Caco-2 (cell line): ENCODE measurements around the gene PBRM1. TPM values are rescaled to one million over a fixed set of nuclear protein-coding genes. Genes with fewer than 3 reads are reported as not detected.

ENCODE experiments used
- BruUV-seq: library from RNA; stranded (reverse); fragments of 400-500 nt; replicated peaks from 2 replicates; lab custom pipeline; 2021; lab: Mats Ljungman, UMichigan
- CTCF ChIA-PET: fragments of 300-600 bp; sonication (Branson Sonifier 250); formaldehyde crosslinking; loops from one replicate; lab custom pipeline; 2022; ENCODE audit warnings: antibody characterized with exemption; lab: Charles Lee
- POLR2A ChIA-PET: fragments of 300-600 bp; sonication (Branson Sonifier 250); formaldehyde crosslinking; loops from one replicate; lab custom pipeline; 2022; ENCODE audit warnings: antibody characterized with exemption; lab: Charles Lee
- DNase-seq, 2 experiments: peaks; one replicate each; pipeline versions ENCODE4 v3.0.0 to v3.0.0-alpha.2; 2020 to 2022
- H3K27me3 ChIP-seq: replicated peaks from 2 replicates; pipeline ENCODE4 v1.6.0; 2011; ENCODE audit warnings: low read length; ENCODE audit not compliant: control insufficient read depth, insufficient read depth
- H3K36me3 ChIP-seq: 2 replicates; pipeline ENCODE4 v1.5.1; 2011; ENCODE audit warnings: low read length; ENCODE audit not compliant: control insufficient read depth, insufficient read depth
- H3K4me1 ChIP-seq: fragments of 250-450 bp; sonication (Bioruptor Pico); 2 replicates; pipeline ENCODE4 v1.5.1; 2020; ENCODE audit warnings: mild to moderate bottlenecking
- H3K4me3 ChIP-seq: 2 replicates; pipeline ENCODE4 v1.5.1; 2011; ENCODE audit warnings: low read depth, mild to moderate bottlenecking, control low read depth, low read length
- H3K9me3 ChIP-seq: fragments of 250-450 bp; sonication (Bioruptor Pico); 2 replicates; pipeline ENCODE4 v1.5.1; 2020; ENCODE audit warnings: mild to moderate bottlenecking, moderate library complexity
- H3K27ac Mint-ChIP-seq: one replicate; pipeline ENCODE4 v1.8.0; 2022; ENCODE audit warnings: mixed read lengths; ENCODE audit not compliant: unreplicated experiment
- H3K27me3 Mint-ChIP-seq: one replicate; pipeline ENCODE4 v1.8.0; 2022; ENCODE audit warnings: mixed read lengths; ENCODE audit not compliant: insufficient read depth, unreplicated experiment
- H3K36me3 Mint-ChIP-seq: one replicate; pipeline ENCODE4 v1.8.0; 2022; ENCODE audit warnings: mild to moderate bottlenecking, mixed read lengths; ENCODE audit not compliant: insufficient read depth, unreplicated experiment
- H3K4me1 Mint-ChIP-seq: one replicate; pipeline ENCODE4 v1.8.0; 2022; ENCODE audit warnings: low read depth, mixed read lengths; ENCODE audit not compliant: unreplicated experiment
- H3K4me3 Mint-ChIP-seq: one replicate; pipeline ENCODE4 v1.8.0; 2022; ENCODE audit warnings: mild to moderate bottlenecking, moderate library complexity, mixed read lengths; ENCODE audit not compliant: unreplicated experiment
- H3K9me3 Mint-ChIP-seq: one replicate; pipeline ENCODE4 v1.8.0; 2022; ENCODE audit warnings: mixed read lengths; ENCODE audit not compliant: unreplicated experiment
- intact Hi-C: fragments of 100-400 bp; cut with micrococcal nuclease; formaldehyde crosslinking; loops from one replicate; pipeline ENCODE4 v1.10.0; 2022; ENCODE audit not compliant: unreplicated experiment
- total RNA-seq: library from RNA; stranded (reverse); gene quantifications from 2 replicates; pipeline ENCODE4 v1.2.3, GENCODE V29; 2022
- TF ChIP-seq, protein P1 (sequence below), 2 experiments: fragments of 200-600 bp in 1 of 2; IDR thresholded peaks; 1 replicate in 1 of 2; 2 replicates in 1 of 2; pipeline versions ENCODE4 v1.5.1 to v1.8.0; 2011 to 2022; ENCODE audit warnings: antibody characterized with exemption in 1 of 2, control low read depth in 1 of 2, inconsistent platforms in 1 of 2, low read depth in 1 of 2, low read length in 1 of 2, mild to moderate bottlenecking in 1 of 2, moderate library complexity in 1 of 2; ENCODE audit not compliant: insufficient read depth in 1 of 2, severe bottlenecking in 1 of 2, unreplicated experiment in 1 of 2

The PBRM1 gene
- total RNA-seq, 1 experiment from 2014 or later, result 50.7 TPM

DNA sequence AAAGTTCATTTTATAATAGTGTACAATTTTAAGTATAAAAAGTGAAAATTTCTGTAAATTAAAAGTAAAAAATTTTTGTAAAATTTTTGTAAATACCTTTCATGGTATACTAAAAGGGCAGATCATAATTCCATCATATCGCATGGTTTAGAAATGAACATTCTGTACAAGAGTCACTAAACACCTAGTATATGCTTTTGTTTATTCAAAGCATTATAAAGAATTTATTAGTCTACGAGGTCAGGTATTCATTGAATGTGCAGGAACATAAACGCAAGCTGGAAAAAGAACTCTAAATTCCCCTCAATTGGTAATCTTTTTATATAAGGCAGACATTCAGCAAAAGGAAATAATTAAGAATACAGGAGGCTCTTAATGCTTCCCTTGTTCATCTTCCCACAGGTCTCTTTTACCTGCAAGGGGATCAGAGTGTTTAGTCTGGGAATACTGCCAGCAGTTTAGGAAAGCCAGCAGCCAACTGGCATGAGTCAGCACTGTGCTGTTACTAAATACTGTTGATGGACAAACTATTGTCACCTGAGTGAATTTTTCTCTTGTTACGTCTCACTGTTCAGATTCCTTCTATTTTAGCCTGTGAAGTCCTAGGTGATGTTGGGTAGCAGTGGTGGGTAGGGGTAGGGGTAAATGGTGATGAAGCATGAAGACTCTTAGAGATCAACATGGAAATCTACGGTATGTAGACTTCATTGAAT lies 79.2 kb downstream of the PBRM1 start:
- Histone ChIP-seq H3K27me3 (no peaks in the 10 kb centered on the region), H3K4me1 (no peaks in the 10 kb centered on the region), H3K9me3 (no peaks in the 10 kb centered on the region), H3K36me3 (peaks cover 2% of the 10 kb centered on the region; the same call in 1 of the 2 replicates), H3K4me3 (no peak overlapping the region)
- no peaks in the 10 kb centered on the region for H3K27me3 Mint-ChIP-seq
- no peak overlapping the region for H3K27ac Mint-ChIP-seq
- H3K9me3 Mint-ChIP-seq, result no peaks in the 10 kb centered on the region
- ChIA-PET CTCF (no interaction called here), POLR2A (no interaction called here)
- peak in 1 of 2 experiments; percentile 1 for DNase-seq
- H3K4me1 Mint-ChIP-seq, result no peaks in the 10 kb centered on the region
- intact Hi-C loops, result no loop called here
- BruUV-seq, result no TSS peak
- TF ChIP-seq, protein P1, sequence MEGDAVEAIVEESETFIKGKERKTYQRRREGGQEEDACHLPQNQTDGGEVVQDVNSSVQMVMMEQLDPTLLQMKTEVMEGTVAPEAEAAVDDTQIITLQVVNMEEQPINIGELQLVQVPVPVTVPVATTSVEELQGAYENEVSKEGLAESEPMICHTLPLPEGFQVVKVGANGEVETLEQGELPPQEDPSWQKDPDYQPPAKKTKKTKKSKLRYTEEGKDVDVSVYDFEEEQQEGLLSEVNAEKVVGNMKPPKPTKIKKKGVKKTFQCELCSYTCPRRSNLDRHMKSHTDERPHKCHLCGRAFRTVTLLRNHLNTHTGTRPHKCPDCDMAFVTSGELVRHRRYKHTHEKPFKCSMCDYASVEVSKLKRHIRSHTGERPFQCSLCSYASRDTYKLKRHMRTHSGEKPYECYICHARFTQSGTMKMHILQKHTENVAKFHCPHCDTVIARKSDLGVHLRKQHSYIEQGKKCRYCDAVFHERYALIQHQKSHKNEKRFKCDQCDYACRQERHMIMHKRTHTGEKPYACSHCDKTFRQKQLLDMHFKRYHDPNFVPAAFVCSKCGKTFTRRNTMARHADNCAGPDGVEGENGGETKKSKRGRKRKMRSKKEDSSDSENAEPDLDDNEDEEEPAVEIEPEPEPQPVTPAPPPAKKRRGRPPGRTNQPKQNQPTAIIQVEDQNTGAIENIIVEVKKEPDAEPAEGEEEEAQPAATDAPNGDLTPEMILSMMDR (IDR thresholded peaks at IDR 0.05; ENCODE audit: insufficient read depth in 1 of 2, low read depth in 1 of 2, low read length in 1 of 2, severe bottlenecking in 1 of 2, unreplicated experiment in 1 of 2), result no peak
- H3K36me3 Mint-ChIP-seq, result peaks cover 58% of the 10 kb centered on the region
- H3K4me3 Mint-ChIP-seq, result no peak overlapping the region

DNA sequence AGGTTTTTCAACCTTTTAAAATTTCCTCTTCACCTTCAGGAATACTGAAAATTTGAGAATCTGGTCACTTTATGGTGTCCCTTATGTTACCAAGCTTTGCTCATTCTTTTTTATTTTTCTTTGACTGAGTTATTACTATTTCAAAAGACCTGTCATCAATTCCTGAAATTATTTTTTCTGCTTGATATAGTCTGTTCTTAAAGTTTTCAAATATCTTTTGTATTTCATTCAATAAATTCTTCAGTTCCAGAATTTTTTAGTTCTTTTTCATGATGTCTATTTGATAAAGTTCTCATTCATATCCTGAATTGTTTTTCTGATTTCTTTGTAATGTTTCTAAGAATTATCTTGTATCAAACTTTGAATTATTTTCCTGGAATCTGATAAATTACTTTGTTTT lies 85.5 kb downstream of the PBRM1 start:
- H3K36me3 Mint-ChIP-seq, result peaks cover 74% of the 10 kb centered on the region
- POLR2A ChIA-PET, result no interaction called here

DNA sequence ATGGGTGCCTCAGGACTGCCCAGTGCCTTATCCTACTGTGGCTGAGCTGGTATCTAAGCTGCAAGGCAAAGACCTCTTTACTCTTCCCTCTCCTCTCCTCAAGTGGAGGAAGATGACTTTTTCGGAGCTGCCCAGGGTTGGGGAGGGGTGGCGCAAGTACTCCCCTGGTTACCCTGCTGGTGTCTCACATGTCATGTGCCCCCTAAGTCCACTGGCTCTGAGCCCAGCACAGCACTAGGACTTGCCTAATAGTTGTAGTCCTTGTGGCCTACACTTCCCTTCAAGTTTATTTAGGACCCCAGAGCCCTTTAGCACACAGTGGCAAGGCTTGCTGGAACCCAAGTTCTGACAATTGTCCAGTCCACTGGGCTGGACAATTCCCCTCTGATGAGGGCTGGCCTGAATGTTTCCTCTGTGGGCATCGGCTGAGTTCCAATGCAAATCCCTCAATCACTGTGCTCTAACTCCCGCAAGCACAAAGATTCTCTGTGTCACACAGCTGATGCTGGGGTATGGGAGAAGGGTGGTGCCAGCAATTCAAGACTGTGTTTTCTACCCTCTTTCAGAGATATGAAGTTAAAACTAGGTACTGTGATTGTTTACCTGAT lies 89.0 kb downstream of the PBRM1 start:
- peaks cover 3% of the 10 kb centered on the region; the same call in 1 of the 2 replicates for H3K36me3 ChIP-seq
- no peaks in the 10 kb centered on the region for H3K9me3 Mint-ChIP-seq
- TF ChIP-seq, protein P1 (IDR thresholded peaks at IDR 0.05; ENCODE audit: insufficient read depth in 1 of 2, low read depth in 1 of 2, low read length in 1 of 2, severe bottlenecking in 1 of 2, unreplicated experiment in 1 of 2), result no peak
- no peak for DNase-seq
- intact Hi-C loops, result no loop called here
- H3K36me3 Mint-ChIP-seq, result peaks cover 69% of the 10 kb centered on the region
- no peaks in the 10 kb centered on the region for H3K27me3 ChIP-seq
- H3K4me1 ChIP-seq, result no peaks in the 10 kb centered on the region
- CTCF ChIA-PET, result no interaction called here
- POLR2A ChIA-PET, result no interaction called here
- H3K27me3 Mint-ChIP-seq, result no peaks in the 10 kb centered on the region
- H3K4me1 Mint-ChIP-seq, result no peaks in the 10 kb centered on the region
- peaks cover 5% of the 10 kb centered on the region for H3K9me3 ChIP-seq
- BruUV-seq, result no TSS peak
- no peak overlapping the region for H3K4me3 ChIP-seq
- H3K27ac Mint-ChIP-seq, result no peak overlapping the region
- H3K4me3 Mint-ChIP-seq, result no peak overlapping the region

More for the DNA sequence above, 85.5 kb downstream of the PBRM1 start:
- no peak overlapping the region for H3K4me3 ChIP-seq
- no peak for DNase-seq
- no peaks in the 10 kb centered on the region for H3K4me1 ChIP-seq
- CTCF ChIA-PET, result no interaction called here
- H3K9me3 ChIP-seq, result peaks cover 5% of the 10 kb centered on the region
- Mint-ChIP-seq H3K27ac (no peak overlapping the region), H3K9me3 (no peaks in the 10 kb centered on the region), H3K4me3 (no peak overlapping the region), H3K27me3 (no peaks in the 10 kb centered on the region), H3K4me1 (no peaks in the 10 kb centered on the region)
- H3K27me3 ChIP-seq, result no peaks in the 10 kb centered on the region
- no TSS peak for BruUV-seq
- TF ChIP-seq, protein P1 (IDR thresholded peaks at IDR 0.05; ENCODE audit: insufficient read depth in 1 of 2, low read depth in 1 of 2, low read length in 1 of 2, severe bottlenecking in 1 of 2, unreplicated experiment in 1 of 2), result no peak
- H3K36me3 ChIP-seq, result peaks cover 3% of the 10 kb centered on the region; the same call in 1 of the 2 replicates
- intact Hi-C loops, result no loop called here
